ENCODE results near the gene VAV2.

VAV2 gene

DNA sequence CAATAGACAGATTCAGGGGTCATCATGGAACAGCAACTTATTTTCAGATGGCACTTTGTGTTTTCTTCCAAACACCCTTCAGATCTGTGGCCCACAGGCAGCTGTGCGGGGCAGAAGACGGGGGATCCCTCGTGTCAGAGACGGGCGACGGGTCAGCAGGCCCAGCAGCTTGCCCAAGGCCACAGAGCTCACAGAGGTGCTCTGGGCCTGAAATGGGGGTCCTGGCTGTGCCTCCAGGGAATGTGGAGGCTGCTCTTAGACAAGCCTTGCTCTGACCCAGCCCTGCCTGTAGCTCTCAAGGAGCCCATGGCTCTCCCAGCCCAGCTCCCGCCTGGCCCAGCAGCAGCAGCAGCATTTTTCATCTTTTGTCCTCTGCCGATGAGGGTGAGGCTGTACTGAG lies 213.0 kb downstream of the VAV2 start:
- Mint-ChIP-seq H3K27ac (no peak overlapping the region), H3K36me3 (ENCODE audit: low read depth) (peaks cover 13% of the 10 kb centered on the region), H3K4me1 (ENCODE audit: low read depth) (peaks cover under 1% of the 10 kb centered on the region), H3K4me3 (no peak overlapping the region), H3K9me3 (no peaks in the 10 kb centered on the region), H3K27me3 (no peaks in the 10 kb centered on the region)

DNA sequence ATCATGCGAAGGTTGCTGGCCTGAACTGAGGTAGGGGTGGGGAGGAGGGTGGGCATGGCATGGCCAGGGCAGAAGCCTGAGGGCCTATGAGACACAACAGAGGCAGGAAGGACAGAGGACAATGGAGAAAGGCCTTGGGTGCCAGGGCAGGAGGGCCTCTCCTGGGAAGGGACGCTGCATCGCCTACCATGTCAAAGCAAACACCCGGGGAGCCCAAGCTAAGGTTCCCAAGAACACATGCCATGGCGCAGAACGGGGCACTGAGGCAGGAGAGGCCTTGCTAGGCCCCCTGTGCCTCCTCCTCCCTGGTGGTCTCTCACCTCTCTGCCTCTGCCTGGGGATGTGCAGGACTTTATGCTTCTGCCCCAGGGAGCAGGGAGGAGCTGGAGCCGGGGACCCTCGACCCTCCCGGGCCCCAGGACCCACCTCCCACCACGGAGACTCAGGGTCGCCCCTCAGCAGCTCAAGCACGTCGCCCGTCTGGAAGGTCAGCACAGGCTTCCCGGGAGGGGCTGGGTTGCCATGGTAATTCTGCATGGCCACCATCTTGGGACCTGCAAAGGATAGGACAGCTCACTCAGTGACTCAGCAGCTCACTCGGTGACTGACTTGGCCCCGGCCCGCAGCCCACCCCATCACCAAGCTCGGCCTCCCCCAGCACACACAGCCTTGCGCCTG lies 213.6 kb downstream of the VAV2 start:
- Mint-ChIP-seq H3K27me3 (no peaks in the 10 kb centered on the region), H3K9me3 (no peaks in the 10 kb centered on the region), H3K4me1 (ENCODE audit: low read depth) (no peaks in the 10 kb centered on the region), H3K27ac (no peak overlapping the region), H3K36me3 (ENCODE audit: low read depth) (peaks cover 19% of the 10 kb centered on the region), H3K4me3 (no peak overlapping the region)

DNA sequence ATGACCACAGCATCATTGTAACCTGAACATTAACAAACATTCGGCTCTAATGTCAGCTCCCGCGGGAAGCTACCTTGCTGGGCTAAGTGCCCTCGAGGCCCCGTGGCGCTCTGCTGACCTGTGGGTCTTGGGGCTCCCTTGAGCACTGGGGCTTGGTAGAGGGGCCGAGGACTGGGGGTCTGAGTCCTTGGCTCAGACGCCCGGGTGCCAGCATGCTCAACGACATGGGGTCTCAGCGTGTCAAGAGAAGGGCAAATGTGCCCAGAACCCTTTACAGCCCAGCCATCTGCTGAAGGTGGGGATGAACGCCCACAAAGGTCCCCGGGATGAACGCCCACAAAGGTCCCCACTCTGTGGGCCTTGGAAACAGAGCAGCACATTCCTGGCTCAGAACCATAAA lies 214.3 kb downstream of the VAV2 start:
- H3K27me3 Mint-ChIP-seq = no peaks in the 10 kb centered on the region
- H3K4me1 Mint-ChIP-seq (ENCODE audit: low read depth) = no peaks in the 10 kb centered on the region
- H3K9me3 Mint-ChIP-seq = no peaks in the 10 kb centered on the region
- peaks cover 21% of the 10 kb centered on the region for H3K36me3 Mint-ChIP-seq (ENCODE audit: low read depth)
- no peak overlapping the region for H3K4me3 Mint-ChIP-seq
- H3K27ac Mint-ChIP-seq = no peak overlapping the region

DNA sequence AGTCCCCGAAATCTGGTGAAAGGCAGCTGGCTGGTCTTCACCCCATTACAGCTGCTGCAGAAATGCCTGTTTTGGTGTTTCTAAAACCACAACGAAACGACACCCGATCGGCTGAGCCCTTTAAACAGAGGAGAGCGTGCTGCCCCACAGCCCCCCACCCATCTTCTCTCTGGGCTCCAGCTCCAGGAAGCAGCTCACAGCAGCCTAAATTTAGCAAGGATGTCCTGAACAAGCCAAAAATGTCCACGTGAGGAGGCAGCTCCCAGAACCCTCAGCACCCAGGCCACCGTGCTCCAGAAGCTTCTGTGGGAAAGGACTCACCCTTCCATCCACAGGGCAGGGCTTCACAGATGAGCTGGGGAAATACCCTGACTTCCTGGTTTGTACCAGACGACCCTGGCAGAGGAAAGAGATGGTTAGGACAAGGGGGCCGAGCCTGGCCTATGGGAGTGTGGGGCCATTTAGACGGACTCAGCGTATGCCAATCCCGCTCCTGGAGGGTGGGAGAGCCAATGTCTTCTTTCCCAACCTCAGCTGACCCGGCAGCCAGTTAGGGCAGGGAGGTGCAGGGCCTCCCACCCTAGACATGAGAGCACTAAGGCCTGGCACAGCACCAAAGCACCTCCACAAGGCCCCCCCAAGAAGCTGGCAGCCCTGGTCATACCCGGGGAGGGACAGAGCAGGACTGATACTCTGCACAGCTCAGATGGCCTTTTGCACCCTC lies 214.9 kb downstream of the VAV2 start:
- Mint-ChIP-seq H3K4me3 (no peak overlapping the region), H3K4me1 (ENCODE audit: low read depth) (no peaks in the 10 kb centered on the region), H3K27me3 (no peaks in the 10 kb centered on the region), H3K9me3 (no peaks in the 10 kb centered on the region), H3K36me3 (ENCODE audit: low read depth) (peaks cover 21% of the 10 kb centered on the region), H3K27ac (no peak overlapping the region)

DNA sequence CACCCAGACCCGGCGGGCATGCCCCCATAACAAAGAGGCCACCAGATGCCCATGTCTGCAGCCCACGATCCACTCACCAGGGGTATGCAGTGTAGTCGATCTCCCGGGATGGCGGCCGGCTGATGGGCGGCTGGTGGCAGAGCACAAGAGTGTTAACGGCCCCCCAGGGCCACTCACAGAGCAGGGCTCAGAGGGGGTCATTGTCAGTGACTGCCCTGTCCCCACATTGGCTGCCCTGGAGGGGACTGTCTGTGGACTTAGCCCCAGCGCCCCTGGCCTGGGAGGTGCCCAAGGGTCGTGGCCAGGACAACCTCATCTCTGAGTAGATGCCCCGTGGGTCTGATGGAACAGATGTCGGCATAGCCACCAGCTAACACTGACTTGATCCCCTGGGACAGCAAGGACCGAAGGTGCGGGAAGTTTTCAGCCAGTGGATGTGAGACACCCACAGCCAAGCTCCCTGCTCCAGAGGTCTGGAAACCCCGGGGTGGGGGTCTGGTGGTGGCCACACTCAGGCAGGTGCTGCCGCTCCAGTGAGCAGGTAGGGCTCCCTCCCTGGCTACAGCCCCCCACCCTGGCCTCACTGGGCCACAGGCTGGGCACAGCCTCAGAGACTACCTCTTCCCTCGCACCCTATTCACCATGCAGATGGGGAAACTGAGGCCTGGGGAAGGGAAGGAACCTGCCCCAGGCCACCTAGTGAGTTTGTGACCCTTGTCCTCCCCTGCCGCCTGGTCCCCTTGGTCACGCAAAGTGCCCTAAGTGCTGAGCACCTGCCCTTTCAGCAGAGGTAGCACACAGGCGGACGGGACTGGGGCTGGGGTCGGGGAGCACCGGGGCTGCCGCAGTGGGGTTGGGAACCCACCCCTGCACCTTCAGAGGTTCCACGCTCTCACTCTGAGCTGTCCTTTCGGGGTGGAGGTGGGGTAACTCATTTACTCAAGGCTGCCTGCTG lies 215.9 kb downstream of the VAV2 start:
- H3K27ac Mint-ChIP-seq = no peak overlapping the region
- H3K4me1 Mint-ChIP-seq (ENCODE audit: low read depth) = no peaks in the 10 kb centered on the region
- H3K36me3 Mint-ChIP-seq (ENCODE audit: low read depth) = peaks cover 21% of the 10 kb centered on the region
- H3K27me3 Mint-ChIP-seq = no peaks in the 10 kb centered on the region
- no peaks in the 10 kb centered on the region for H3K9me3 Mint-ChIP-seq
- no peak overlapping the region for H3K4me3 Mint-ChIP-seq

DNA sequence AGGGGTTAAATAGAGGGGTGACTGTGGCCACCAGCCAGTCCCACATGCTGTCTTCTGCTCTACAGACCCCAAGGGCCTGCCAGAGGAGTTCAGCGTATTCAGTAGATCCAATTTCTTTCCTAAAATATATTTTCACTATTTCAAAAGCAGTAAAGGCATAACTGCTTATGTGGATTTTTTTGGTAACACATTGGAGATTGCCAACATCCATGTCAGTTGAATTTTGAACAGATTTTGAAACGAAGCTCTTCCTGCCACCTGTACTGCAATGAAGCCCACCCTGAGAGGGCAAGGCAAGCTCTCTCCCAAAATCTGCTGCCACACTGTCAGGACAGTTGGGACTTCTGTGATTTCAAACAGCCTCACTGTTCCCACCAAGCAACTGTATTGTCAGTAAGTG lies 216.8 kb downstream of the VAV2 start:
- Mint-ChIP-seq H3K36me3 (ENCODE audit: low read depth) (peaks cover 21% of the 10 kb centered on the region), H3K27me3 (no peaks in the 10 kb centered on the region), H3K27ac (no peak overlapping the region), H3K4me3 (no peak overlapping the region), H3K4me1 (ENCODE audit: low read depth) (no peaks in the 10 kb centered on the region), H3K9me3 (no peaks in the 10 kb centered on the region)

DNA sequence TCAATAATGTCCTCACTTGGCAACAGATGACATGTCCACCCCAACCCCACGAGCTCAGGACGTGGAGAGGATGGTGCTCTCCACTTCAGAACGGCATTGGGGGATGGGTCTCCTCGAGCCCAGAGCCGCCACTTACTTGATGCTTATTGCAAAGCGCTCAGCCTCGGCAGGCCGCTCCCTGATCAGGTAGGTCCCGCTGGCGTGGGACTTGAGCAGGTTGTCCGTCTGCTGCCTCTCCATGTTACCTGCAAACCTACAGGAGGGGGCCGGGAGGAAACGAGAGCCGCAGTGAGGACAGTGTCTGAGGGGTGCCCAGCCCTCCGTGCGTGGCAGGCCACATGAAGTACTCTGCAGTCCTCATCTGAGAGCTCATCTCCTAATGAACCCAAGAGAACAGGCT lies 217.3 kb downstream of the VAV2 start:
- Mint-ChIP-seq H3K27ac (no peak overlapping the region), H3K4me3 (no peak overlapping the region), H3K27me3 (no peaks in the 10 kb centered on the region), H3K4me1 (ENCODE audit: low read depth) (no peaks in the 10 kb centered on the region), H3K36me3 (ENCODE audit: low read depth) (peaks cover 21% of the 10 kb centered on the region), H3K9me3 (no peaks in the 10 kb centered on the region)

DNA sequence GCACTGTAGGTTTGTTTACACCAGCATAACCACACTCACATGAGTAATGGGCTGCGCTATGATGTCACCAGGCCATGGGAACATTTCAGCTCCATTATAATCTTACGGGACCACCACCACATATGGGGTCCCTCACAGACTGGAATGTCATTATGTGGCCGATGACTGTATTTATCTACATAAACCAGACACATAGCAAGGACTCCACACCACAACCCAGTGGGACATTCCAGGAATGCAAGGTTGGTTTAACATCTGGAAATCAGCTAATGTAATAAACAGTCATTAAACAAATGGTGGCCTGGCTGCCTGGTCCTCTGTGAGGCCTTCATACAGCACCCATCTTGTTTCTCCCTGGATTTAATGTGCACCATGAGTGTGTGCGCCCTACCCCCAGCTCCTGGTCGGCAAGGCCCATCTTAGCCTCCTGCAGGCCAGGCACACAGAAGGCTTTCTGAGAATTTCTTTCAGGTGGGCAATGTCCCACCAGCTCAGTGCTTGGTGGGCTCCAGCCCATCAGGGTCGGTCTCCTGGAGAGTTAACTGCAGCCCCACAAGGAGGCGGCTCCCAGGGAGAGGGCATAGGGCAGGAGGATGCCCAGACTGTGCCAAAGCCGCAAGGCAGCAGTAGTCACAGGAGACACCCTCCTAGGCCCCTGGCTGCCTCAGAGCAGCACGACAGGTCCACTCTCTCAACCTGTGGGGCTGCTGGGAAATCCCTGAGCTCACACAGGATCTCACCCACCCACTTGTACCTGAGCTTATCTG lies 218.1 kb downstream of the VAV2 start:
- no peaks in the 10 kb centered on the region for H3K9me3 Mint-ChIP-seq
- H3K27me3 Mint-ChIP-seq = no peaks in the 10 kb centered on the region
- H3K36me3 Mint-ChIP-seq (ENCODE audit: low read depth) = peaks cover 21% of the 10 kb centered on the region
- no peaks in the 10 kb centered on the region for H3K4me1 Mint-ChIP-seq (ENCODE audit: low read depth)
- no peak overlapping the region for H3K4me3 Mint-ChIP-seq
- no peak overlapping the region for H3K27ac Mint-ChIP-seq

DNA sequence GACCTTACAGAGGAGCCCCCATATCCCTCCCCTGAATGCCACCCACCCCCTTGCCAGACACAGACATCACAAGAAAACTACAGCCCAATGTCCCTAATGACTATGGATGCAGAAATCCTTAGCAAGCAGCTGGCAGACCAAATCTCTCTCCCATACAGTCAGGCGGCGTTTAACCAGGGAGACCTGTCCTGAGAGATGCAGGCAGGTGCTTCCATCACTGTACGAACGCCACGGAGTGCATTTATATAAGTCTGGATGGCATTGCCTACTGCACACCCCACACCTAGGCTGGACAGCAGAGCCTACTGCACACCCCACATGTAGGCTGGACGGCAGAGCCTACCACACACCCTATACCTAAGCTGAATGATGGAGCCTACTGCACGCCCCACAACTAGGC lies 219.5 kb downstream of the VAV2 start:
- Mint-ChIP-seq H3K36me3 (ENCODE audit: low read depth) (peaks cover 22% of the 10 kb centered on the region), H3K27ac (no peak overlapping the region), H3K4me1 (ENCODE audit: low read depth) (no peaks in the 10 kb centered on the region), H3K4me3 (no peak overlapping the region), H3K9me3 (no peaks in the 10 kb centered on the region), H3K27me3 (no peaks in the 10 kb centered on the region)

DNA sequence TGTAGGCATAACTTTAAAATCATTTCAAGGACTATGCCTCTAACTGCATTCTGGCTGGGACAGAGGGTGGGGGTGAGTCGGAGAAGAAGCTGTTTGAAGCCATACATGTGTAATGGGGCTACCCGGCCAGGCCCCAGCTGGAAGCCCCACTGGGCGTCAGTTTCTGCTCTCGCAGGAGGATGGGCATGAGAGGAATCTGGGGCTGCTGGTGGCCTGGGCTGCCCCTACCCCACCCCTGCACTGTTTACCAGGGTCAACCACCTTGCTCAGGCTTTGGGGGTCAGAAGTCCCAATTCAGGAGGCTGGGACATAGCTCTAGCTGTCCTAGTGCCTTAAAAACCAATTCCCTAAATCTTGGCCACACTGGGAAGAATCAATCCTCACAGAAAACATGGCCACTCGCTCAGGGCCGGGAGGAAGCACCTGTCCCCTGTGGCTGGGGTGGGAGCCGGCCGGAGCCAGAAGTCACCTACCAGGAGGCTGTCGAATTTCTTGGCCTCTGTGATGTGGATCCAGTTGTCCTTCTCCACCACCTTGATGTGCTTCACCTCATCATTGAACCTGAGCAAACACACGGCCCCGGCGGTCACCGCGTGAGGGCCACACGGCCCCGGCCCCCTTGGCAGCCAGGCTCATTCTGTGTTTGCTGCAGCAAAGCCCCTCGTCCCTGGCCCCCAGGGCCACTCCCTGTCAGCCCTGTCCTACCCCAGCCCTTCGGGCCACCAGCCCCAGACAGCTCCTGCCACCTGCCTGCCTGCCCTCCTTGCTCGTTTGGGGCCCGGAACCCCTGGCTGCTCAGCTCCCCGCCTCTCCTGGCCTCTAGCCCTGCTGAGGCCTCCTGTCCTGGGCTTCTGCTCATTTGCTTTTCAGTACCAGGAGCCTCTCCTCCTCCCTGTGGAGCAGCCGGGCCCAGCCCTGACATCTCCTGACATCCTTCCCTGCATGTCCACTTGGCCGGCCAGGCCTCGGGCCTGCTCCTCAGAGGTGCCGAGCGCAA lies 220.3 kb downstream of the VAV2 start:
- Mint-ChIP-seq H3K36me3 (ENCODE audit: low read depth) (peaks cover 30% of the 10 kb centered on the region), H3K27ac (no peak overlapping the region), H3K4me3 (no peak overlapping the region), H3K9me3 (no peaks in the 10 kb centered on the region), H3K4me1 (ENCODE audit: low read depth) (no peaks in the 10 kb centered on the region), H3K27me3 (no peaks in the 10 kb centered on the region)

DNA sequence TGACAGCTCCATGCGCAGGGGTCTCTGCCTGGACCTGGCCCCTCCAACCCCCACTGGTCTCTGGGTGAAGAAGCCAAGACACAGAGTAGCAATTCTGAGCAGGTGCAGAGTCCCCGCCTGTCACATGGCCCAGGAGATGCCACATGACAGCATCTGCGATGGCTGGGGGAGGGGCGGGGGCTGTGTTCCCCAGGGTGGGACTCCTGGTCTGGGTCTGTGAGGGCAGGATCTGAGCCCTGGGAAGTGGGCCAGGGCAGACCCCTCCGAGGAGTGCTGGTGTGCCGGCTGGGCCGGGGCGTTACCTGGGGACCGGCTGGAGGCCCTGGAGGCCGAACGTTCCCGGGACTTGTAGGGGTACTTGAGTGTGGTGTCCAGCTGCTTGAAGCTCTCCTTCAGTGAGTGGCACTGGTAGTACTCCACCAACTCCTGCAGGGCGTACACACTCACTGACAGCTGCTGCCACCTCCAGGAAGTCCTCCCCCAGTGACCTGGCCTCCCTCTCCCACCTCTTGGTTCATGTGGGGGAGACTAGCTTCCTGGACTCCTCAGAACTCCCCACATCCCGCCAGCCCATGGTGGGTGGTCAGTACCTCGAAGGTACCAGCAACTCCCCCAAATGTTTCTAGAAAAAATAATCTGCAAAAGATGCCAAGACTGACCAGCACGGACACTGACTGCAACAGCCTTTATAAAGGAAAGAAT lies 221.9 kb downstream of the VAV2 start:
- Mint-ChIP-seq H3K4me1 (ENCODE audit: low read depth) (no peaks in the 10 kb centered on the region), H3K36me3 (ENCODE audit: low read depth) (peaks cover 35% of the 10 kb centered on the region), H3K27me3 (no peaks in the 10 kb centered on the region)

DNA sequence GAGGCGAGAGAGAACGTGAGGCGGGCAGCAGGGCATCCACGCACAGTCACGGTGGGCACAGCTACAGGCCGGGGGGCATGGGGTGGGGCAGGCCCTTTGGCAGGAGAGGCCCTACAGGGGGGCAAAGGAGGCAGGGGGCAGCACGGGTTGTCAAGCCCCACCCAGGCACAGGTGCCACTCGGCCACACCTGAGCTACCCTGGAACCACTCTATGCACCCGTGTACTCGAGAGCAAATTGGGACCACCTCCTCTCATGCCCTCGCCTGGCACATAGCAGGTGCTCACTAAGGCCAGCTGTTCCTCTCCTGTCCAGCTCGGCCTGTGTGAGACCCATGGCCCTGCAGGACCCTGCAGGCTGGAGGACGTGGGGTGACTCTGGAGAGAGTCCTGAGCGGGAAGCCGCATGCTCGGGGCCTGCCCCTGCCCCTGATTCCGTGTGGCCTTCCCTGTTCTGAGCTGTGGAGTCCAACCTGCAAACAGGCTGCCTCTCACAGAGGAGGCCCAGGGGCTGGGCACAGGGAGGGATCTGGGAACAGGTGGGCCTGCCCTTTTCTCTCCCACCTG lies 222.5 kb downstream of the VAV2 start:
- Mint-ChIP-seq H3K4me1 (ENCODE audit: low read depth) (no peaks in the 10 kb centered on the region), H3K36me3 (ENCODE audit: low read depth) (peaks cover 31% of the 10 kb centered on the region)

More for the DNA sequence above, 221.9 kb downstream of the VAV2 start:
- Mint-ChIP-seq H3K9me3 (no peaks in the 10 kb centered on the region), H3K4me3 (no peak overlapping the region), H3K27ac (no peak overlapping the region)

More for the DNA sequence above, 222.5 kb downstream of the VAV2 start:
- Mint-ChIP-seq H3K27ac (no peak overlapping the region), H3K9me3 (no peaks in the 10 kb centered on the region), H3K4me3 (no peak overlapping the region), H3K27me3 (no peaks in the 10 kb centered on the region)

All from stimulated activated naive CD8-positive, alpha-beta T cell treated with anti-CD3 and anti-CD28 coated beads, Interleukin-15, Interleukin-2, amounts not matched to agents 100 ng/mL and 50 ng/mL, for 24 hours (primary cell).